ENCODE measurements around the gene NOBOX.

The NOBOX gene

GRCh38 chr7:144416341-144416740, 12.8 kb upstream of the NOBOX start:
- no peaks in the 10 kb centered on the region for H3K4me1 ChIP-seq (ENCODE audit: control insufficient read depth, low read length)
- H4K20me1 ChIP-seq (ENCODE audit: control insufficient read depth, insufficient read depth, low read depth, low read length): no peaks in the 10 kb centered on the region
- H3K36me3 ChIP-seq (ENCODE audit: control insufficient read depth, low read length): no peaks in the 10 kb centered on the region
- no peaks in the 10 kb centered on the region for H3K9me2 ChIP-seq (replicated peaks; ENCODE audit: control insufficient read depth, low read length)
- no peaks in the 10 kb centered on the region for H3K79me2 ChIP-seq (ENCODE audit: control insufficient read depth, low read length)
- no peak overlapping the region for H3K4me3 ChIP-seq (ENCODE audit: low read length)
- H3F3A ChIP-seq (ENCODE audit: control insufficient read depth, insufficient read depth): no peaks in the 10 kb centered on the region
- TF ChIP-seq EZH2phosphoT487 (IDR thresholded peaks at IDR 0.05; ENCODE audit: borderline replicate concordance, low read length): no peak
- no peak for TF ChIP-seq CTCF (IDR thresholded peaks at IDR 0.05; ENCODE audit: low read depth, low read length, poor library complexity, severe bottlenecking)
- H3K4me2 ChIP-seq (ENCODE audit: low read length): no peak overlapping the region
- no peaks in the 10 kb centered on the region for H3K9me3 ChIP-seq (ENCODE audit: control insufficient read depth, insufficient read depth, low read length)
- no peaks in the 10 kb centered on the region for H3K27me3 ChIP-seq (ENCODE audit: control insufficient read depth, low read length)
- no peak overlapping the region for H3K27ac ChIP-seq (ENCODE audit: low read depth, low read length)

GRCh38 chr7:144415858-144416257, 12.4 kb upstream of the NOBOX start:
- H3K4me2 ChIP-seq (ENCODE audit: low read length): no peak overlapping the region

GRCh38 chr7:144414815-144415214, 11.3 kb upstream of the NOBOX start:
- Histone ChIP-seq H3K4me1 (ENCODE audit: control insufficient read depth, low read length) (no peaks in the 10 kb centered on the region), H3F3A (ENCODE audit: control insufficient read depth, insufficient read depth) (no peaks in the 10 kb centered on the region), H3K9me3 (ENCODE audit: control insufficient read depth, insufficient read depth, low read length) (no peaks in the 10 kb centered on the region), H4K20me1 (ENCODE audit: control insufficient read depth, insufficient read depth, low read depth, low read length) (no peaks in the 10 kb centered on the region), H3K79me2 (ENCODE audit: control insufficient read depth, low read length) (no peaks in the 10 kb centered on the region), H3K4me3 (ENCODE audit: low read length) (no peak overlapping the region), H3K36me3 (ENCODE audit: control insufficient read depth, low read length) (no peaks in the 10 kb centered on the region), H3K27me3 (ENCODE audit: control insufficient read depth, low read length) (no peaks in the 10 kb centered on the region), H3K9me2 (replicated peaks; ENCODE audit: control insufficient read depth, low read length) (no peaks in the 10 kb centered on the region), H3K4me2 (ENCODE audit: low read length) (no peak overlapping the region), H3K27ac (ENCODE audit: low read depth, low read length) (no peak overlapping the region)
- TF ChIP-seq EZH2phosphoT487 (IDR thresholded peaks at IDR 0.05; ENCODE audit: borderline replicate concordance, low read length) (no peak), CTCF (IDR thresholded peaks at IDR 0.05; ENCODE audit: low read depth, low read length, poor library complexity, severe bottlenecking) (no peak)

More at GRCh38 chr7:144415858-144416257, 12.4 kb upstream of the NOBOX start:
- H4K20me1 ChIP-seq (ENCODE audit: control insufficient read depth, insufficient read depth, low read depth, low read length): no peaks in the 10 kb centered on the region
- no peak overlapping the region for H3K4me3 ChIP-seq (ENCODE audit: low read length)
- no peaks in the 10 kb centered on the region for H3K79me2 ChIP-seq (ENCODE audit: control insufficient read depth, low read length)
- H3F3A ChIP-seq (ENCODE audit: control insufficient read depth, insufficient read depth): no peaks in the 10 kb centered on the region
- H3K9me2 ChIP-seq (replicated peaks; ENCODE audit: control insufficient read depth, low read length): no peaks in the 10 kb centered on the region
- no peaks in the 10 kb centered on the region for H3K36me3 ChIP-seq (ENCODE audit: control insufficient read depth, low read length)
- no peak for TF ChIP-seq EZH2phosphoT487 (IDR thresholded peaks at IDR 0.05; ENCODE audit: borderline replicate concordance, low read length)
- no peak for TF ChIP-seq CTCF (IDR thresholded peaks at IDR 0.05; ENCODE audit: low read depth, low read length, poor library complexity, severe bottlenecking)
- H3K27ac ChIP-seq (ENCODE audit: low read depth, low read length): no peak overlapping the region
- no peaks in the 10 kb centered on the region for H3K4me1 ChIP-seq (ENCODE audit: control insufficient read depth, low read length)
- H3K9me3 ChIP-seq (ENCODE audit: control insufficient read depth, insufficient read depth, low read length): no peaks in the 10 kb centered on the region
- no peaks in the 10 kb centered on the region for H3K27me3 ChIP-seq (ENCODE audit: control insufficient read depth, low read length)

GRCh38 chr7:144410441-144410840, 6.9 kb upstream of the NOBOX start:
- H3K9me3 ChIP-seq (ENCODE audit: control insufficient read depth, insufficient read depth, low read length): no peaks in the 10 kb centered on the region
- no peaks in the 10 kb centered on the region for H3K9me2 ChIP-seq (replicated peaks; ENCODE audit: control insufficient read depth, low read length)
- H3K4me1 ChIP-seq (ENCODE audit: control insufficient read depth, low read length): no peaks in the 10 kb centered on the region
- no peaks in the 10 kb centered on the region for H3F3A ChIP-seq (ENCODE audit: control insufficient read depth, insufficient read depth)
- TF ChIP-seq EZH2phosphoT487 (IDR thresholded peaks at IDR 0.05; ENCODE audit: borderline replicate concordance, low read length) (no peak), CTCF (IDR thresholded peaks at IDR 0.05; ENCODE audit: low read depth, low read length, poor library complexity, severe bottlenecking) (no peak)
- H3K4me2 ChIP-seq (ENCODE audit: low read length): no peak overlapping the region
- no peaks in the 10 kb centered on the region for H3K79me2 ChIP-seq (ENCODE audit: control insufficient read depth, low read length)
- H3K27me3 ChIP-seq (ENCODE audit: control insufficient read depth, low read length): no peaks in the 10 kb centered on the region
- no peaks in the 10 kb centered on the region for H4K20me1 ChIP-seq (ENCODE audit: control insufficient read depth, insufficient read depth, low read depth, low read length)
- no peak overlapping the region for H3K27ac ChIP-seq (ENCODE audit: low read depth, low read length)
- no peak overlapping the region for H3K4me3 ChIP-seq (ENCODE audit: low read length)
- no peaks in the 10 kb centered on the region for H3K36me3 ChIP-seq (ENCODE audit: control insufficient read depth, low read length)

Data from DOHH2 (cell line).